ENCODE data around the gene CDK17.

Gene CDK17

GRCh38 chr12:96241431-96241830 is 158.8 kb downstream of the CDK17 start:
- no peak overlapping the region for H4K8ac ChIP-seq (ENCODE audit: low read length)
- no peak overlapping the region for H2BK15ac ChIP-seq (ENCODE audit: low read depth, poor library complexity, severe bottlenecking)
- WGBS, result 94% methylated on average over 4 of the region's 4 CpGs
- H3K4me2 ChIP-seq (ENCODE audit: low read length, poor library complexity, severe bottlenecking), result no peak overlapping the region
- H2BK5ac ChIP-seq (ENCODE audit: low read depth, low read length, poor library complexity, severe bottlenecking), result no peak overlapping the region
- peaks cover 11 to 26% of the 10 kb centered on the region in 2 experiments for H3K36me3 ChIP-seq (ENCODE audit: control insufficient read depth in 1 of 2, insufficient read depth in 2 of 2, low read depth in 1 of 2, low read length in 2 of 2)
- no peak overlapping the region for H3K27ac ChIP-seq (ENCODE audit: low read length, poor library complexity, severe bottlenecking)
- no peaks in the 10 kb centered on the region for H3K27me3 ChIP-seq (ENCODE audit: control insufficient read depth in 1 of 2, insufficient read depth in 1 of 2, low read length in 2 of 2)
- no peak overlapping the region for H2BK120ac ChIP-seq (ENCODE audit: low read depth, low read length)
- H4K91ac ChIP-seq (ENCODE audit: low read length), result no peak overlapping the region
- no peaks in the 10 kb centered on the region for H3K9me3 ChIP-seq (ENCODE audit: control insufficient read depth, low read length)
- H3K4me3 ChIP-seq (ENCODE audit: insufficient read depth in 1 of 2, low read depth in 1 of 2, low read length in 2 of 2), result peak overlapping the region in 1 of 2 experiments; percentile 46
- no peak overlapping the region for H3K4ac ChIP-seq (ENCODE audit: low read depth in 1 of 2, low read length in 2 of 2)
- peak overlapping the region; percentile 90 for H3K9ac ChIP-seq (ENCODE audit: low read length)
- no peak overlapping the region for H3K14ac ChIP-seq (ENCODE audit: low read length in 2 of 2)
- no peak overlapping the region for H3K23ac ChIP-seq (ENCODE audit: low read length in 2 of 2)
- H2AFZ ChIP-seq (ENCODE audit: low read depth, low read length), result no peak overlapping the region
- H2AK5ac ChIP-seq (ENCODE audit: low read length, severe bottlenecking), result no peak overlapping the region
- no peak for DNase-seq
- H3K18ac ChIP-seq (ENCODE audit: low read depth in 1 of 2, low read length in 2 of 2), result no peak overlapping the region
- H2BK12ac ChIP-seq (ENCODE audit: low read length in 2 of 2), result no peak overlapping the region
- peaks cover 31% of the 10 kb centered on the region for H3K79me1 ChIP-seq (replicated peaks; ENCODE audit: low read length, poor library complexity, severe bottlenecking)
- peaks cover 17% of the 10 kb centered on the region for H3K4me1 ChIP-seq (ENCODE audit: control insufficient read depth, insufficient read depth, low read depth, low read length)

DNA sequence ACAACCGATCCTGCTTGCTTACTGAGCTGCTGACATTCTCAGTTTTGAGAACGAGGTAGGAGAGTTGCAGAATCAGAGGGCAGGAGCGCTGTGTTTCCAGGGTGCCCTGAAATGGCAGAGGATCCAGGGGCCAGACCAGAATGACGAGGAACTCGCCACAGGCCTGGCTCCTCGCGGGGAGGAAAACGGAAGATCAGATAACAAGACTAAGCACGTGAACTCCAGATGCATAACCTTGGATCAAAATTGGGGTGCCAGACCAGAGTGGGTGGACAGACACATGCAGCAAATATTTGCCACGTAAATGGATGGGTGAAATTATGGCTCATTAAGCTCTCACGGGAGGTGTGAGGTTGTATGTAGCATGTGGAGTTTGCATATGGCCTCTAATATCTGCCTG is 159.6 kb downstream of the CDK17 start:
- peaks cover 5 to 31% of the 10 kb centered on the region in 2 experiments for H3K36me3 ChIP-seq (ENCODE audit: control insufficient read depth in 1 of 2, insufficient read depth in 2 of 2, low read depth in 1 of 2, low read length in 2 of 2)
- H2BK120ac ChIP-seq (ENCODE audit: low read depth, low read length), result no peak overlapping the region
- H3K4ac ChIP-seq (ENCODE audit: low read depth in 1 of 2, low read length in 2 of 2), result no peak overlapping the region
- no peak overlapping the region for H3K23ac ChIP-seq (ENCODE audit: low read length in 2 of 2)
- H3K4me2 ChIP-seq (ENCODE audit: low read length, poor library complexity, severe bottlenecking), result no peak overlapping the region
- H3K9ac ChIP-seq (ENCODE audit: low read length), result peak overlapping the region; percentile 90
- no peak overlapping the region for H2BK12ac ChIP-seq (ENCODE audit: low read length in 2 of 2)
- WGBS, result 78% methylated on average over 11 of the region's 11 CpGs
- H2AK5ac ChIP-seq (ENCODE audit: low read length, severe bottlenecking), result no peak overlapping the region
- peaks cover 22% of the 10 kb centered on the region for H3K4me1 ChIP-seq (ENCODE audit: control insufficient read depth, insufficient read depth, low read depth, low read length)
- H3K79me1 ChIP-seq (replicated peaks; ENCODE audit: low read length, poor library complexity, severe bottlenecking), result peaks cover 28% of the 10 kb centered on the region
- H3K27ac ChIP-seq (ENCODE audit: low read length, poor library complexity, severe bottlenecking), result no peak overlapping the region
- H3K14ac ChIP-seq (ENCODE audit: low read length in 2 of 2), result no peak overlapping the region
- no peak for DNase-seq
- H3K18ac ChIP-seq (ENCODE audit: low read depth in 1 of 2, low read length in 2 of 2), result no peak overlapping the region
- H4K91ac ChIP-seq (ENCODE audit: low read length), result no peak overlapping the region
- H3K27me3 ChIP-seq (ENCODE audit: control insufficient read depth in 1 of 2, insufficient read depth in 1 of 2, low read length in 2 of 2), result no peaks in the 10 kb centered on the region
- H2AFZ ChIP-seq (ENCODE audit: low read depth, low read length), result no peak overlapping the region
- H4K8ac ChIP-seq (ENCODE audit: low read length), result no peak overlapping the region
- H2BK15ac ChIP-seq (ENCODE audit: low read depth, poor library complexity, severe bottlenecking), result no peak overlapping the region
- no peak overlapping the region for H3K4me3 ChIP-seq (ENCODE audit: insufficient read depth in 1 of 2, low read depth in 1 of 2, low read length in 2 of 2)
- no peaks in the 10 kb centered on the region for H3K9me3 ChIP-seq (ENCODE audit: control insufficient read depth, low read length)
- no peak overlapping the region for H2BK5ac ChIP-seq (ENCODE audit: low read depth, low read length, poor library complexity, severe bottlenecking)

- H3K9me3 ChIP-seq (ENCODE audit: control insufficient read depth, low read length), result no peaks in the 10 kb centered on the region
- H2BK5ac ChIP-seq (ENCODE audit: low read depth, low read length, poor library complexity, severe bottlenecking), result no peak overlapping the region
- H4K91ac ChIP-seq (ENCODE audit: low read length), result no peak overlapping the region
- H3K36me3 ChIP-seq (ENCODE audit: control insufficient read depth in 1 of 2, insufficient read depth in 2 of 2, low read depth in 1 of 2, low read length in 2 of 2), result peaks cover 5 to 30% of the 10 kb centered on the region in 2 experiments
- peak; percentile 37 for DNase-seq
- peak overlapping the region; percentile 54 for H4K8ac ChIP-seq (ENCODE audit: low read length)
- H3K4me2 ChIP-seq (ENCODE audit: low read length, poor library complexity, severe bottlenecking), result no peak overlapping the region
- H3K27me3 ChIP-seq (ENCODE audit: control insufficient read depth in 1 of 2, insufficient read depth in 1 of 2, low read length in 2 of 2), result no peaks in the 10 kb centered on the region
- peak overlapping the region in 1 of 2 experiments; percentile 81 for H3K23ac ChIP-seq (ENCODE audit: low read length in 2 of 2)
- peak overlapping the region in 1 of 2 experiments; percentile 36 for H3K4me3 ChIP-seq (ENCODE audit: insufficient read depth in 1 of 2, low read depth in 1 of 2, low read length in 2 of 2)
- H2BK15ac ChIP-seq (ENCODE audit: low read depth, poor library complexity, severe bottlenecking), result no peak overlapping the region
- H3K14ac ChIP-seq (ENCODE audit: low read length in 2 of 2), result no peak overlapping the region
- H2AFZ ChIP-seq (ENCODE audit: low read depth, low read length), result no peak overlapping the region
- no peak overlapping the region for H3K27ac ChIP-seq (ENCODE audit: low read length, poor library complexity, severe bottlenecking)
- 67% methylated on average over 14 of the region's 18 CpGs for WGBS
- H3K18ac ChIP-seq (ENCODE audit: low read depth in 1 of 2, low read length in 2 of 2), result peak overlapping the region; percentile 19 to 59
- H2BK12ac ChIP-seq (ENCODE audit: low read length in 2 of 2), result peak overlapping the region in 1 of 2 experiments; percentile 55
- no peak overlapping the region for H2AK5ac ChIP-seq (ENCODE audit: low read length, severe bottlenecking)
- H2BK120ac ChIP-seq (ENCODE audit: low read depth, low read length), result no peak overlapping the region
- H3K79me1 ChIP-seq (replicated peaks; ENCODE audit: low read length, poor library complexity, severe bottlenecking), result peaks cover 26% of the 10 kb centered on the region
- H3K4me1 ChIP-seq (ENCODE audit: control insufficient read depth, insufficient read depth, low read depth, low read length), result peaks cover 28% of the 10 kb centered on the region
- H3K9ac ChIP-seq (ENCODE audit: low read length), result peak overlapping the region; percentile 90
- H3K4ac ChIP-seq (ENCODE audit: low read depth in 1 of 2, low read length in 2 of 2), result no peak overlapping the region
Observed at GRCh38 chr12:96239711-96240635, 160.3 kb downstream of the CDK17 start.

DNA sequence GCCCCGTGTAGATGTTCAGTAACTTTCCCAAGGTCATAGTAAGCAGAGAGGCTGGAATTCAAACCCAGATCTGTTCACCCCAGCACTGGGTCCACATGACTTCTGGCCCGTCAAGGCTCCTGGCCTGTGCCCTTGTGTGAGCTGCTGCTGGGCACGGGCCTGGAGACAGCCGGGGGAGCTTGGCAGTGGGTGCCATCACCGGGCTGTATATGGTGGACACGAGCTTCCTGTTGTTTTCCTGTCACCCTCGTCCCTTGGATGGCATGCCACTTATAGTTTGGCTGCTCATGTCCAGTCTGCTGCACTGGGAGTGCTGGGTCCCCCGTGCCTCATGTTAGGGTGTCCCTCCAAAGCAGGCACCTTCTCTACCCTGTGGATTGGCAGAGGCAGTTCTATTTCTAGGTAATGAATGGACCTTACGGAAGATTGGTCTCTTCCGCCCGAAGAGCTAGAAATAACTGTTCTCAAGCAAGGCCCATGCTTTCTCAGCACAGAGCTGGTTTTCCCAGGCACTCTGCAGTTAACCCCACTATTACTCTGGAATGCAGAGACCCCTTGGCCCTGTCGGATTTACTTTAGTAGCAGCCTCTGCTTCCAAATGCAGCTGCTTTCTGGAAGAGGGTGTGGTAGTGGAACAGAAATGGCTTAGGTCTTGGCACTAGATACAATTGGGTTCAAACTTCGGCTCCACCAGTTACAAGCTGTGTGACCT is 161.7 kb downstream of the CDK17 start:
- Histone ChIP-seq H2AK5ac (ENCODE audit: low read length, severe bottlenecking) (peak overlapping the region; percentile 62), H2BK15ac (ENCODE audit: low read depth, poor library complexity, severe bottlenecking) (peak overlapping the region; percentile 90), H3K23ac (ENCODE audit: low read length in 2 of 2) (peak overlapping the region in 1 of 2 experiments; percentile 71), H3K79me1 (replicated peaks; ENCODE audit: low read length, poor library complexity, severe bottlenecking) (peaks cover 31% of the 10 kb centered on the region), H3K9ac (ENCODE audit: low read length) (peak overlapping the region; percentile 90), H3K36me3 (ENCODE audit: control insufficient read depth in 1 of 2, insufficient read depth in 2 of 2, low read depth in 1 of 2, low read length in 2 of 2) (peaks cover 5 to 35% of the 10 kb centered on the region in 2 experiments), H3K14ac (ENCODE audit: low read length in 2 of 2) (peak overlapping the region in 1 of 2 experiments; percentile 74), H3K9me3 (ENCODE audit: control insufficient read depth, low read length) (no peaks in the 10 kb centered on the region), H2BK120ac (ENCODE audit: low read depth, low read length) (peak overlapping the region; percentile 2), H2BK12ac (ENCODE audit: low read length in 2 of 2) (peak overlapping the region in 1 of 2 experiments; percentile 58), H3K4me1 (ENCODE audit: control insufficient read depth, insufficient read depth, low read depth, low read length) (peaks cover 35% of the 10 kb centered on the region), H2AFZ (ENCODE audit: low read depth, low read length) (no peak overlapping the region), H3K4me3 (ENCODE audit: insufficient read depth in 1 of 2, low read depth in 1 of 2, low read length in 2 of 2) (no peak overlapping the region), H3K27me3 (ENCODE audit: control insufficient read depth in 1 of 2, insufficient read depth in 1 of 2, low read length in 2 of 2) (no peaks in the 10 kb centered on the region), H4K8ac (ENCODE audit: low read length) (no peak overlapping the region), H3K4me2 (ENCODE audit: low read length, poor library complexity, severe bottlenecking) (no peak overlapping the region), H4K91ac (ENCODE audit: low read length) (peak overlapping the region; percentile 80), H3K18ac (ENCODE audit: low read depth in 1 of 2, low read length in 2 of 2) (peak overlapping the region; percentile 40 to 87), H3K4ac (ENCODE audit: low read depth in 1 of 2, low read length in 2 of 2) (peak overlapping the region; percentile 25 to 65), H3K27ac (ENCODE audit: low read length, poor library complexity, severe bottlenecking) (no peak overlapping the region), H2BK5ac (ENCODE audit: low read depth, low read length, poor library complexity, severe bottlenecking) (no peak overlapping the region)
- 90% methylated on average over 12 of the region's 13 CpGs for WGBS
- no peak for DNase-seq
